Eye (tissue), 1 donor: ENCODE measurements around the gene MYLK2.
A peak's percentile ranks its signal among the peaks of the same experiment; 100 is the strongest.

ENCODE experiments used
- DNase-seq: peaks from one replicate; pipeline ENCODE4 v3.0.0-alpha.2; 2015

Gene MYLK2

GRCh38 chr20:31858760-31859083, 39.6 kb downstream of the MYLK2 start:
- DNase-seq, result no peak

- DNase-seq, result no peak
Observed at GRCh38 chr20:31859266-31859997, 40.3 kb downstream of the MYLK2 start.

- no peak for DNase-seq
Observed at GRCh38 chr20:31859998-31860380, 40.8 kb downstream of the MYLK2 start.

- peak; percentile 55 for DNase-seq
Observed at GRCh38 chr20:31860390-31861134, 41.4 kb downstream of the MYLK2 start.

- DNase-seq, result peak; percentile 82
Observed at GRCh38 chr20:31861135-31861384, 41.9 kb downstream of the MYLK2 start.

- DNase-seq, result peak; percentile 92
Observed at GRCh38 chr20:31861385-31862156, 42.4 kb downstream of the MYLK2 start.

- DNase-seq, result no peak
Observed at GRCh38 chr20:31862157-31862470, 43.0 kb downstream of the MYLK2 start.

GRCh38 chr20:31862506-31862905, 43.4 kb downstream of the MYLK2 start:
- DNase-seq, result peak; percentile 18

GRCh38 chr20:31863296-31864085, 44.3 kb downstream of the MYLK2 start:
- no peak for DNase-seq

- DNase-seq, result no peak
Observed at GRCh38 chr20:31864521-31865400, 45.6 kb downstream of the MYLK2 start.

- DNase-seq, result no peak
Observed at GRCh38 chr20:31866221-31866620, 47.1 kb downstream of the MYLK2 start.

- DNase-seq, result no peak
Observed at GRCh38 chr20:31868853-31869672, 49.9 kb downstream of the MYLK2 start.

- no peak for DNase-seq
Observed at GRCh38 chr20:31869673-31869941, 50.5 kb downstream of the MYLK2 start.

GRCh38 chr20:31869942-31870725, 51.0 kb downstream of the MYLK2 start, which contains the start of the genes DUSP15 and TTLL9:
Gene DUSP15 (minus strand): TSS chr20:31870527. CDS start chr20:31870337, 190 bp downstream.
Gene TTLL9 (plus strand): TSS chr20:31870634. CDS start chr20:31871127, 493 bp downstream.
- DNase-seq, result peak; percentile 73

GRCh38 chr20:31870726-31871617, 51.8 kb downstream of the MYLK2 start:
- DNase-seq, result peak; percentile 67

GRCh38 chr20:31871618-31871954, 52.4 kb downstream of the MYLK2 start:
- no peak for DNase-seq

- no peak for DNase-seq
Observed at GRCh38 chr20:31872406-31872805, 53.2 kb downstream of the MYLK2 start.

GRCh38 chr20:31875671-31876070, 56.5 kb downstream of the MYLK2 start:
- DNase-seq, result no peak

- no peak for DNase-seq
Observed at GRCh38 chr20:31877684-31878083, 58.5 kb downstream of the MYLK2 start.
